Lung (tissue), 12 donors: ENCODE results near the gene CCDC24. TPM values are rescaled to one million over a fixed set of nuclear protein-coding genes. Genes with fewer than 3 reads are reported as not detected.

ENCODE experiments used
- ATAC-seq: fragments of 200-7000 bp; cut with Tn5 transposase; one replicate; pipeline ENCODE4 v1.9.1; 2020; ENCODE audit warnings: moderate number of reproducible peaks; ENCODE audit not compliant: insufficient read depth, low FRiP score
- DNase-seq, 3 donors: peaks; one replicate each; pipeline ENCODE4 v3.0.0-alpha.2; 2013 to 2017
- H3K27ac ChIP-seq, 2 donors: one replicate each; pipeline ENCODE4 v1.5.1; 2013; ENCODE audit warnings: mild to moderate bottlenecking in 2 of 2, moderate library complexity in 2 of 2, control low read depth in 1 of 2, inconsistent platforms in 1 of 2, low read depth in 1 of 2, low read length in 1 of 2
- H3K27me3 ChIP-seq, 3 donors: one replicate each; pipeline ENCODE4 v1.5.1; 2013; ENCODE audit warnings: low read length in 2 of 3; ENCODE audit not compliant: control insufficient read depth in 3 of 3, insufficient read depth in 3 of 3
- H3K36me3 ChIP-seq, 4 donors: one replicate each; pipeline ENCODE4 v1.5.1; 2013; ENCODE audit warnings: low read length in 4 of 4, mild to moderate bottlenecking in 1 of 4, moderate library complexity in 1 of 4; ENCODE audit not compliant: control insufficient read depth in 4 of 4, insufficient read depth in 4 of 4
- H3K4me1 ChIP-seq, 5 donors: one replicate each; pipeline ENCODE4 v1.5.1; 2013; ENCODE audit warnings: low read length in 5 of 5, mild to moderate bottlenecking in 2 of 5, moderate library complexity in 1 of 5; ENCODE audit not compliant: control insufficient read depth in 5 of 5, insufficient read depth in 5 of 5
- H3K4me3 ChIP-seq: one replicate; pipeline ENCODE4 v1.5.1; 2013; ENCODE audit warnings: mild to moderate bottlenecking, control low read depth, moderate library complexity
- H3K9ac ChIP-seq, 2 donors: one replicate each; pipeline ENCODE4 v1.5.1; 2013; ENCODE audit warnings: low read length in 2 of 2, control low read depth in 1 of 2; ENCODE audit not compliant: insufficient read depth in 1 of 2
- H3K9me3 ChIP-seq, 4 donors: one replicate each; pipeline ENCODE4 v1.5.1; 2013; ENCODE audit warnings: low read length in 3 of 4, mild to moderate bottlenecking in 1 of 4, moderate library complexity in 1 of 4; ENCODE audit not compliant: control insufficient read depth in 4 of 4, insufficient read depth in 3 of 4
- WGBS, 2 donors: extraction: QIAGEN DNeasy Blood & Tissue Kit; methylation state at CpG; one replicate each; pipeline ENCODE4 v1.1.7; 2013; 5-methylcytosine and 5-hydroxymethylcytosine counted together
- polyA plus RNA-seq, 2 donors: library from polyadenylated mRNA; stranded (reverse); fragments of 200-250 nt; gene quantifications; one replicate each; pipeline ENCODE4 v1.2.1, GENCODE V29; 2013
- total RNA-seq, 2 donors: library from RNA; depleted of rRNA in 1 of 2; stranded (reverse); fragments of >200 nt in 1 of 2; gene quantifications; one replicate each; pipeline ENCODE4 v1.2.1, GENCODE V29; 2014 to 2021
- TF ChIP-seq, protein P1 (sequence below): IDR thresholded peaks from 2 replicates; pipeline ENCODE4 v1.5.1; 2012; ENCODE audit warnings: mild to moderate bottlenecking; ENCODE audit errors: control extremely low read depth, extremely low read depth
- donor health status: control.
- donor health status: control.
- donor health status: Bipolar disorder and iron deficiency.
- donor health status: healthy.
- donor health status: DM: yes; HTN: yes; CAD: no.

The CCDC24 gene
- total and polyA plus RNA-seq, 4 donors, result 9.9 to 20.1 (median 13.2) TPM

DNA sequence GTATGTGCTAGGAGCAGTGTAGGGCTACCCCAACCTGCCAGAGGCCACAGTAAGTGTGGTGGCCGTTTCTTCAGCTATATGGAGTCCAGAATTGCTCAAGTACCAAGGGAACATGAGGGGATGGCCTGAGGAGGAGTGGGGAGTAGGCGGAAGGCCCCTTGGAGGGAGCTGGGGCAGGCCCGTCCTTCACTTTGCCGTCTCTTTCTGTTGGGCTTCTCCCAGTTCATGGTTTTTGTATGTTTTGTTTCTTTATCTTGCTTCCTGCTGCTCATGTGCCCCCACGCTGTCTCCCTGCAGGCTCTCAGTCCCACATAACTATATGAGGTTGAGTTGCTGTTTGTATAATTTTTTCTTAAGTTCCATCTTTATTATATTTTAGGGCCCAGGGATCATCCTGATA, 27.5 kb upstream of the CCDC24 start:
- WGBS, 2 donors, result 62 to 79% methylated on average over 5 of the region's 5 CpGs
- no peak overlapping the region for H3K9ac ChIP-seq

DNA sequence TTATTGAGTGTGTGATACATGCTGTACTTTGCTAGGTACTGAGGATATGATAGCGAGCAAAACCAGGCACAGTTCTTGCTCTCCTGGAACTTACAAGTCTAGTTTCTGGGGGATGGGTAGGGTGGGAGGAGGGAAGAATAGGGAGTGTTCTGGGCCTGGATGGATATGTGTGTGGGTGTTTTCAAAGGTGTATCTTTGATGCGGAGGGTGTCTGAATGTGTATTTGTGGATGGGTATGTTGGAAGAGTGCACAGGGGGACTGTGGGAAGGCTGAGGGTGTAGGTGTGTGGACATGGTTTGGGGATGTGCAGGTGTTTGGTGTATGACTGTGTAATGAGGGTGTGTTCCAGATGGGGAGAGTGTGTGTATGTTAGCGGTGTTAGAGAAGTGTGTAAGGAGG, 26.1 kb upstream of the CCDC24 start:
- DNase-seq, result no peak
- no peak for ATAC-seq
- TF ChIP-seq, protein P1, sequence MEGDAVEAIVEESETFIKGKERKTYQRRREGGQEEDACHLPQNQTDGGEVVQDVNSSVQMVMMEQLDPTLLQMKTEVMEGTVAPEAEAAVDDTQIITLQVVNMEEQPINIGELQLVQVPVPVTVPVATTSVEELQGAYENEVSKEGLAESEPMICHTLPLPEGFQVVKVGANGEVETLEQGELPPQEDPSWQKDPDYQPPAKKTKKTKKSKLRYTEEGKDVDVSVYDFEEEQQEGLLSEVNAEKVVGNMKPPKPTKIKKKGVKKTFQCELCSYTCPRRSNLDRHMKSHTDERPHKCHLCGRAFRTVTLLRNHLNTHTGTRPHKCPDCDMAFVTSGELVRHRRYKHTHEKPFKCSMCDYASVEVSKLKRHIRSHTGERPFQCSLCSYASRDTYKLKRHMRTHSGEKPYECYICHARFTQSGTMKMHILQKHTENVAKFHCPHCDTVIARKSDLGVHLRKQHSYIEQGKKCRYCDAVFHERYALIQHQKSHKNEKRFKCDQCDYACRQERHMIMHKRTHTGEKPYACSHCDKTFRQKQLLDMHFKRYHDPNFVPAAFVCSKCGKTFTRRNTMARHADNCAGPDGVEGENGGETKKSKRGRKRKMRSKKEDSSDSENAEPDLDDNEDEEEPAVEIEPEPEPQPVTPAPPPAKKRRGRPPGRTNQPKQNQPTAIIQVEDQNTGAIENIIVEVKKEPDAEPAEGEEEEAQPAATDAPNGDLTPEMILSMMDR, result no peak
- H3K9ac ChIP-seq, result no peak overlapping the region
- H3K4me1 ChIP-seq, result peaks cover 0 to 1% (median 0%) of the 10 kb centered on the region in 5 donors
- H3K36me3 ChIP-seq, result peaks cover 3 to 29% (median 6%) of the 10 kb centered on the region in 4 donors
- WGBS, 2 donors, result 92% methylated on average over 3 of the region's 3 CpGs
- no peaks in the 10 kb centered on the region for H3K9me3 ChIP-seq
- H3K27me3 ChIP-seq, result no peaks in the 10 kb centered on the region
- no peak overlapping the region for H3K27ac ChIP-seq
- H3K4me3 ChIP-seq, result no peak overlapping the region

More for the DNA sequence above, 27.5 kb upstream of the CCDC24 start:
- DNase-seq (no peak), ATAC-seq (no peak)
- TF ChIP-seq, protein P1, result no peak
- no peak overlapping the region for H3K27ac ChIP-seq
- no peak overlapping the region for H3K4me3 ChIP-seq
- no peaks in the 10 kb centered on the region for H3K4me1 ChIP-seq
- H3K27me3 ChIP-seq, result no peaks in the 10 kb centered on the region
- peaks cover 3 to 39% (median 12%) of the 10 kb centered on the region in 4 donors for H3K36me3 ChIP-seq
- no peaks in the 10 kb centered on the region for H3K9me3 ChIP-seq

DNA sequence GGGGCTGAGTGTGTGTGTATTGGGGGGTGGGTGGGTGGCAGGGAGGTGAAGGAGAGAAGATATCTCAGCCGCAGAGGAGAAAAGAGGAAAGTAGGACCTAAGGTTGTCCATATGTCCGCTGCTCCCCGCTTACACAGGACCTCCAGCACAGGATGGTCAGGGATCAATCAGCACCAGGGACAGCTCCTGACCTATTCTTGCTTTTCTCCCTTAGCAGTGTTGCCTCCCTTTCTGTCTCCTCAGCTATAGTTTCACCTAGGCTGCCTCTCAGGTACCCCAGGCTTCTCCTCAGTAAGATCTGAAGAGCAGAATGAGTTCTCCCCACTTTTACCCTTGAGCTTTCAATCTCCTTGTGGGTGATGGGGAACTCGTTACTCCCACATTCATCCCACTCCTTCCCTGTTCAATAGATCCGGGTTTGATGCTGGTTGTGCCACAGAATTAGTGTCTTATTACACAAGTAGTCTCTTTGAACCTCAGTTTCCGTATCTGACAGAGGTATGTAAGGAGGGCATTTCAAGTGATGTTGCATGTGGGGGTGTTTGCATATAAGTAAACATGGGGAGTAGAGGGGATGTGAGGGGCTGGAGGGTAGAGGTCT, 23.0 kb upstream of the CCDC24 start:
- ATAC-seq (no peak), DNase-seq (peak; percentile 37 to 66 (median 45))
- 89 to 90% methylated on average over 6 of the region's 6 CpGs for WGBS, 2 donors
- Histone ChIP-seq H3K27ac (no peak overlapping the region), H3K9ac (no peak overlapping the region), H3K9me3 (no peaks in the 10 kb centered on the region), H3K4me1 (peaks cover 0 to 8% (median 0%) of the 10 kb centered on the region in 5 donors), H3K36me3 (peaks cover 4 to 25% (median 5%) of the 10 kb centered on the region in 4 donors), H3K27me3 (no peaks in the 10 kb centered on the region), H3K4me3 (no peak overlapping the region)
- TF ChIP-seq, protein P1, result no peak

DNA sequence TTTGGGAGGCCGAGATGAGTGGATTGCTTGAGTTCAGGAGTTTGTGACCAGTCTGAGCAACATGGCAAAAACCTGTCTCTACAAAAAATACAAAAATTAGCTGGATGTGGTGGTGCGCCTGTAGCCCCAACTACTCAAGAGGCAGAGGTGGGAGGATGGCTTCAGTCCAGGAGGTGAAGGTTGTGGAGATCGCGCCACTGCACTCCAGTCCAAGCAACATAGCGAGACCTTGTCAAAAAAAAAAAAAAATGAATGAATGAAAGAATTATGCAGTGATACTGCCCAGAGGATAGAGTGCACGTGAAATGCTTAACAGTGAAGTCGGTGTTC, 22.0 kb upstream of the CCDC24 start:
- H3K27me3 ChIP-seq, result no peaks in the 10 kb centered on the region
- peaks cover 4 to 20% (median 5%) of the 10 kb centered on the region in 4 donors for H3K36me3 ChIP-seq
- no peak for ATAC-seq
- 61 to 62% methylated on average over 7 of the region's 7 CpGs for WGBS, 2 donors
- H3K9me3 ChIP-seq, result no peaks in the 10 kb centered on the region
- TF ChIP-seq, protein P1, result peak; percentile 1
- no peak for DNase-seq
- H3K27ac ChIP-seq, result no peak overlapping the region
- no peak overlapping the region for H3K4me3 ChIP-seq
- peaks cover 0 to 14% (median 0%) of the 10 kb centered on the region in 5 donors for H3K4me1 ChIP-seq
- no peak overlapping the region for H3K9ac ChIP-seq
